IPS-15b (cell line): ENCODE results near the gene AHCYL1.
"Not testable (repeated sequence)": the region's sequence is repeated elsewhere in the genome, so short reads cannot be mapped to it uniquely, and the experiment has no call there.

Experiments
- H3K27me3 ChIP-seq: one replicate; pipeline ENCODE4 v1.6.1; 2013; ENCODE audit warnings: low read length; ENCODE audit not compliant: control insufficient read depth, insufficient read depth
- H3K36me3 ChIP-seq: one replicate; pipeline ENCODE4 v1.6.1; 2013; ENCODE audit warnings: low read length; ENCODE audit not compliant: control insufficient read depth, insufficient read depth
- H3K4me1 ChIP-seq: one replicate; pipeline ENCODE4 v1.6.1; 2013; ENCODE audit warnings: mild to moderate bottlenecking, low read length; ENCODE audit not compliant: control insufficient read depth, insufficient read depth
- H3K4me3 ChIP-seq: one replicate; pipeline ENCODE4 v1.5.1; 2013; ENCODE audit warnings: low read depth, low read length
- H3K9ac ChIP-seq: one replicate; pipeline ENCODE4 v1.6.1; 2013; ENCODE audit warnings: low read depth, mild to moderate bottlenecking, low read length
- H3K9me3 ChIP-seq: one replicate; pipeline ENCODE4 v1.6.1; 2013; ENCODE audit warnings: mild to moderate bottlenecking, low read length; ENCODE audit not compliant: control insufficient read depth, insufficient read depth

Gene AHCYL1

DNA sequence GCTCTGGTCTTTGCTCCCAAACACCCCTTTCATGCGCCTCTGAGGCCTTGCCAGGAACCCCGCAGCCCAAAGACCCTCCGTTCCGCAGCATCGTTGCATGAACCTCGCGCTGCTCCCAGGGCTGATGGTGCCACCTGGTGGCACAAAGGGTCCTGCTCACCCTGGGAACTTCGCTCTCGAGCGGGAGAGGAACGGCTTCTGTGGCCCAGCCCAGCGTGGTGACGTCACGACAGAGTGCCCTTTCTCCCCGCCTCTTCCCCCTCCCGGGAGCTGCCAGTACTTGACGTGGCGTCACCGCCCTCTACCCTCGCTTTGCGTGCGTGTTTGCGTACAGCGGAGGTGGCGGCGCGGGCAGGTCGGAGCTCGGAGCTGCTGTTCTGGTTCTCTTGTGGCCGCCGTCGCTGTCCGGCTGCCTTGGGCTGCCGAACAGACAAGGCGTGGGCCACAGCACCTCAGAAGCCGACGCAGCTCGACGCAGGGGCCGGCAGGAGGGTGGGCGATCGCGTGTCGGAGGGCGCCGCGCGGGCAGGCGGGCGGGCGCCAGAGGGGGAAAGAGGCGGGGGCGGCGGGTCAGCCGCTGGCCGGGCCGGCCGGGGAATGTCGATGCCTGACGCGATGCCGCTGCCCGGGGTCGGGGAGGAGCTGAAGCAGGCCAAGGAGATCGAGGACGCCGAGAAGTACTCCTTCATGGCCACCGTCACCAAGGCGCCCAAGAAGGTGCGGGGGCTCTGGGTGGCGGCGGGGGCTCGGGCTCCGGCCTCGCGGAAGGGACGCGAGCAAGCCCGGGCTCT, at the start of gene AHCYL1:
Gene AHCYL1, plus strand, starts transcription at position 310 of the 791 bp plus-strand sequence. Its CDS starts 288 bp downstream, at position 598.
- Histone ChIP-seq H3K4me1 (peaks cover 18% of the 10 kb centered on the region), H3K36me3 (no peaks in the 10 kb centered on the region), H3K4me3 (peak within 1 kb of the TSS; percentile 80), H3K9ac (peak within 1 kb of the TSS; percentile 89), H3K9me3 (no peaks in the 10 kb centered on the region), H3K27me3 (no peaks in the 10 kb centered on the region)

DNA sequence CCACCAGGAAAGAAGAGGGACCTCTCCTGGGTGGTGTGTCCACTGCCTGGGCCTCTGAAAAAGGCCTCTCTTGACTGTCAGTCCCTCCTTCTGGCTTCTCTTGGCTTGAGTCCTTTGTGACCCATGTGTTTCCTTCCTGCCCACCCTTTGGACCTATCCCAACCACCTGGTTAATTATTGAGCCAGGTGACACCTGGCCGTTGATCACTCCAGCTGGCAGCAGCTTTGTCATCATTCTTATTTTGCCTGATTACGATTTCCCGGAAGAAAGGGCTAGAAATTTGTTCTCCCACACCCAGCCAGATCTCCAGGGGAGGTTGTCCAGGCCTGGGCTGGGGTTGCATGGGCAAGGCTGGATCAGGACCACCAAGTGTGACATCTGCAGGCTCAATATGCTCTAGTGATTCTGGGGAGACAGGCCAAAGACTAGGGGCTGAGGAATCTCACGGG, 49.1 kb upstream of the AHCYL1 start:
- peaks cover 10% of the 10 kb centered on the region for H3K4me1 ChIP-seq
- no peak overlapping the region for H3K9ac ChIP-seq

DNA sequence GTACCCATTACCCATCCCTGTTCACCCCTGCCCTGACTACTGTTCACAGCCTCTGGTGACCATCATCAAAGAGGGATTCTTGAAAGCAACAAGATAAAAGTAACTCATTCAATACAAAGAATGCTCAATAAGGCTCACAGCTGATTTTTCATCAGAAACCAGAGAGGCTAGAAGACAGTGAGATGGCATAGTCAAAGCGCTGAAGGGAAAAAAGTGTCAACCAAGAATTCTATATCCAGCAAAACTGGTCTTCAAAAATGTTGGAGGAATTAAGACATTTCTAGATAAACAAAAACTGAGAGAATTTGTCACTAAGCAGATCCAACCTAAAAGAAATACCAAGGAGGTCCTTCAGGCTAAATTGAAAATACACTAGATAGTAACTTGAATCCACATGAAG, 46.8 kb upstream of the AHCYL1 start:
- H3K9ac ChIP-seq, result no peak overlapping the region
- H3K4me1 ChIP-seq, result no peaks in the 10 kb centered on the region
- H3K36me3 ChIP-seq, result no peaks in the 10 kb centered on the region
- no peaks in the 10 kb centered on the region for H3K27me3 ChIP-seq
- H3K4me3 ChIP-seq, result no peak overlapping the region
- no peaks in the 10 kb centered on the region for H3K9me3 ChIP-seq

More for the DNA sequence above, 49.1 kb upstream of the AHCYL1 start:
- H3K36me3 ChIP-seq, result no peaks in the 10 kb centered on the region
- no peak overlapping the region for H3K4me3 ChIP-seq
- no peaks in the 10 kb centered on the region for H3K27me3 ChIP-seq
- H3K9me3 ChIP-seq, result no peaks in the 10 kb centered on the region

DNA sequence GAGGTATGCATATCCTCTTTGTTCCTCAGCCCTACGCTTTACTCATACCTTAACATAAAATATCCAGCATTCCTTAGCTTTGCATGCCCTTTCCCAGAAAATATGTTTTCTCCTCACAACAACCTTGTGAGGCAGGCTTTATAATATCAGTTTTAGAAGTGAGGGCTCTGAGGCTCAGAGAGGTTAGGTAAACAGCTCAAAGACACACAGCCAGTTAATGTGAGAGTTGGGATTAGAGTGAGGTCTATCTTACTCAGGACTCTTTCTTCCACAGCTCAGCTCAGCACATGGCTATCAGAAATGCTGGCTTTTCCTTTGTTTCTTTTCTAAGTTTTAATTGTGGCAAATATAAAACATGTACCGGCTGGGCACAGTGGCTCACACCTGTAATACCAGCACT, 46.0 kb upstream of the AHCYL1 start:
- H3K36me3 ChIP-seq, result no peaks in the 10 kb centered on the region
- no peaks in the 10 kb centered on the region for H3K27me3 ChIP-seq
- no peak overlapping the region for H3K4me3 ChIP-seq
- no peaks in the 10 kb centered on the region for H3K4me1 ChIP-seq
- no peak overlapping the region for H3K9ac ChIP-seq
- H3K9me3 ChIP-seq, result no peaks in the 10 kb centered on the region

DNA sequence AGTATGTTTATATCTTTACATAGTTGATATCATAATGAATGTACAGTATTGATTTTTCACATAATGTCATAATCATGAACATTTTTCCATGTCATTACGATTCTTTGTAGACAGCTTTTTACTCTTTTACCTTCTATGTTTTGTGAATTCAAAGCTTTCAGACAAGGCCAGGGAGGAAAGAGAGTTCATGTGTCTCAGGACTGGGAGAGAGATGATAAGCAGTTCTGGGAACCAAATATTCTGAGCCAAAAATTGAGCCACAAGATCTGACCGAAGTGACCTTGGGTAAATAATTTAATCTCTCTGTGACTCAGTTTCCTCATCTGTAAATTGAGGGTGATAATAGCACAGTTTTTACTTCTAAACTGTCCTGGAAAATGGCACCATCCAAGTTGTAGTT, 42.1 kb upstream of the AHCYL1 start:
- Histone ChIP-seq H3K9me3 (no peaks in the 10 kb centered on the region), H3K4me3 (no peak overlapping the region), H3K9ac (no peak overlapping the region)

DNA sequence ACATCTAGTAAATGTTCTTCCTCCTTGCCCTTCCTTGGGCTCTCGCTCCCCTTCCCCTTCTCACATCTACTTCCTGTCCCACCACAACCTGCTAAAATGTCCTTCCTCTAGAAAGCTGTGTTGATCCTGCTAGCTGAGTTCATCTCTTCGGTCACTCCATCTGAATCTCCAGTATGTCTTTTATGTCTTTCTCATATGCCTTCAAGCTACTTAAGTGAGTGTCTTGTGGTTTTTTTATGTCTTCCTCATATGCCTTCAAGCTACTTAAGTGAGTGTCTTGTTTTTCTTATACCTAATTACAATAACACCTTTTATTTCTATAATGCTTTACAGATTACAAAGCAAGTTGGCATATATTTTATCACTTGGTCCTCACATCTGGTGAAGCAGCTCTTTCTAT, 40.0 kb upstream of the AHCYL1 start:
- Histone ChIP-seq H3K36me3 (no peaks in the 10 kb centered on the region), H3K9ac (no peak overlapping the region), H3K4me1 (no peaks in the 10 kb centered on the region), H3K9me3 (no peaks in the 10 kb centered on the region), H3K4me3 (no peak overlapping the region), H3K27me3 (no peaks in the 10 kb centered on the region)

More for the DNA sequence above, 42.1 kb upstream of the AHCYL1 start:
- no peaks in the 10 kb centered on the region for H3K27me3 ChIP-seq
- H3K4me1 ChIP-seq, result no peaks in the 10 kb centered on the region
- H3K36me3 ChIP-seq, result no peaks in the 10 kb centered on the region

DNA sequence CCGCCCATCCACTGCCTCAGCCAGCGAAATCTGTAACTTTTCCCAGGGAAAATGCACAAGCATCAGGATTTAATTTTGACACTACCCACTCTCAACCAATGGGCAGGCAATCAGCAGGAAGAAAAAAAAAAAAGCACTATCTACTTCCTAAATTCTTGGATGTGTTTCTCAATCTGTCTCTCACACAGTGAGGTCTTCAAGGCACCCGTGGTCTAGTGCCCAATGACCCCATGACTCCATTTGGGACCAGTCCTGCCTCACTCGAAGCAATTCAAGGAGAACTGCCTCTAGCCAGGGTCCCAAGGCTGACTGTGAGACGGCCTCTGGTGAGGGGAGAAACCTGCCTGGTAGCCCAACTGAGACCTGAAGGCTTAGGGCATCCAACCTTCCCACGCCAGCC, 38.1 kb upstream of the AHCYL1 start:
- Histone ChIP-seq H3K4me1 (no peaks in the 10 kb centered on the region), H3K9me3 (no peaks in the 10 kb centered on the region), H3K36me3 (no peaks in the 10 kb centered on the region), H3K4me3 (no peak overlapping the region), H3K27me3 (no peaks in the 10 kb centered on the region), H3K9ac (no peak overlapping the region)

DNA sequence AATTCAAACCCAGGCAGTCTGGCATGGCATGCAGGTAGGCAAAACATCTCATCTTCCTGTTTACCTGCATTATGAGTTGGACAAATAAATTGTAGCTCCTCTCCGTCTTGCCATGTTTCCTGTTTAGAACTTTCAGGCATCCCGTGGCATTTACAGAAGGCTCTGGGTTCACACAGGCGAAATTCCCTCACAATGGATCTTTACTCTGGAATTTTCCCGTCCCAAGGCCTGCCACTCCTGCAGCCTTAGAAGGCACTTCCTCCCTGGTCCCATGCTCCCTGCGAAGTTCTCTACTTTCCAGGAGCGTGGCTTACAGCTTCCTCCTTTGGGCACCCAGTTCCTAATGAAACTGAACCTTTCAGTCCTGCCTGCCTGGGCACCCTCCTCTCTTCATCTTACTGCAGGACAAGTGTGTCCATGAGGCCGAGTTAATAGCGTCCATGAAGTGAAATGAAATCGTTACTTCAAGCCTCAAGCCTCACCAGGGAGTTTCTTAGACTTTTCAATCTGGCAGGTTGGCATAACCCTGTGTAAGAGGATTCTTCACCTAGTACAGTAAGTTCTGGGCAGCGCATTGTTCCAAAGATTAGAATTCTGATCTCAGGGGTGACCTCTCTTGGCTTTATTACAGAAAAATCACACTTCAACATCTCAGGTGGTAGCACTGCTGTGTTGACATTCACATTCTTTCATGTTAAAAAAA, 36.8 kb upstream of the AHCYL1 start:
- Histone ChIP-seq H3K27me3 (no peaks in the 10 kb centered on the region), H3K4me1 (no peaks in the 10 kb centered on the region), H3K36me3 (no peaks in the 10 kb centered on the region), H3K9ac (no peak overlapping the region), H3K9me3 (no peaks in the 10 kb centered on the region), H3K4me3 (no peak overlapping the region)

DNA sequence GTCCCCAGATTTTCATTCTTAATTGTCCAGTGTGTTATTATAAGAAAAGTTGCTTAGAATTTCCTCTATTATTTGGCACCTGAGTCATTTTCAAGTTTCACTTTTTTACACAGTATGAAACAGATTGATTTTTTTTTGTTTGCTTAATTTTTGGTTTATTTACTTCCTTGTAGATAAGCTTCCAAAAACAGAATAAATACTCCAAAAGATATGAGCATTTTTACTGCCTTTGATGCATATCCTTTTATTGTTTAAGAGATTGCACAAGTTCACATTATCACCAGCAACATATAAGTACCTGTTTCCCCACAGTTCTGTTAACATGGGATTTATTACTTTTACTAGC, 36.3 kb upstream of the AHCYL1 start:
- Histone ChIP-seq H3K4me1 (no peaks in the 10 kb centered on the region), H3K9me3 (no peaks in the 10 kb centered on the region), H3K27me3 (no peaks in the 10 kb centered on the region), H3K4me3 (no peak overlapping the region), H3K9ac (no peak overlapping the region), H3K36me3 (no peaks in the 10 kb centered on the region)

DNA sequence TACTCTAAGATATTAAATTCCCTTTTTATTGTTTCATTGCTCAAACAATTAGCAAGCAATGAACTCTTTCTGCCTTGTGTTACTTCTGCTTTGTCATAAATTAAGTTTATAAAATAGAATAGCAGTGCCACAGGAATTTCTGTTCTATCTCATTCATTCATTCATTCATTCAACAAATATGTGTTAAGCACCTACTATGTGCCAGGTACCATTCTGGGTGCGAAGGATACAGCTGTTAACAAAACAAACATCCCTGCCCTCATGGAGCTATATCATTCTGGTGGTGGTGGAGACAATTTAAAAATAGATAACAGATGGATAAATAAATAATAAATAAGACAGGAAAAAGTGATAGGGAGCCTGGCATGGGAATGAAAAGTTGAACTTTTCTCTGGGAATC, 34.5 kb upstream of the AHCYL1 start:
- Histone ChIP-seq H3K4me3 (no peak overlapping the region), H3K9me3 (no peaks in the 10 kb centered on the region), H3K9ac (no peak overlapping the region), H3K4me1 (no peaks in the 10 kb centered on the region), H3K36me3 (no peaks in the 10 kb centered on the region), H3K27me3 (no peaks in the 10 kb centered on the region)

DNA sequence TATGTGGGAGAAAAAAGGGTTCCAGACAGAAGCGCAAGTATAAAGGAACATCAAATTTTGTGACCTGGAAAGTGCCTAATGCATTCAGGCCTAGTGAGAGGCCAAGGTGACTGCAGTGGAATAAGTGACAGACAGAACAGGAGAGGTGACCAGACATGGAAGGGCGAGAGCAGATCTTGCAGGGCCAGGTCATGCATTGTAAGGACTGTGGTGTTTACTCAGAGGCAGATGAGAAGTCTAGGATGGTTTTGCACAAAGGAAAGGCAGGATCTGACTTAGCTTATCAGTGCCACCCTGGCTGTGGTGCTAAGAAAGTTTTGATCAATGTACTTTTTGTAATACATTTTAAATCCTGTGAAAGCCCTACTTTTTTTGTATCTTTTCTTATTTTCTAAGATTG, 34.1 kb upstream of the AHCYL1 start:
- Histone ChIP-seq H3K4me3 (no peak overlapping the region), H3K9ac (no peak overlapping the region), H3K4me1 (no peaks in the 10 kb centered on the region), H3K27me3 (no peaks in the 10 kb centered on the region), H3K36me3 (no peaks in the 10 kb centered on the region), H3K9me3 (no peaks in the 10 kb centered on the region)

DNA sequence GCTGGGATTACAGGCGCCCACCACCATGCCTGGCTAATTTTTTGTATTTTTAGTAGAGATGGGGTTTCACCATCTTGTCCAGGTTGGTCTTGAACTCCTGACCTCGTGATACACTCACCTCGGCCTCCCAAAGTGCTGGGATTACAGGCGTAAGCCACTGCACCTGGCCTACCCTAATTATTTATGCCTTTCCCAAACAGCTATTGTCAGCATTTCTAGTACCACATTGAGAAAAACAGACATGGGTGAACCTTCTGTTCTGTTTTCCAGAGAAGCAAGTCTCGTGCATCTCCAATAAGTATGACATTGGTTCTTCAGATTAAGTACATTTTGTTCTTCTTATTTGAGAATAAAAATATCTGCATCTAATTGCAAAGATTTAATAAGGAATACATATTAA, 33.1 kb upstream of the AHCYL1 start:
- H3K4me1 ChIP-seq, H3K27me3 ChIP-seq, H3K9ac ChIP-seq, H3K9me3 ChIP-seq, H3K4me3 ChIP-seq, H3K36me3 ChIP-seq: not testable (repeated sequence)
